SK-N-SH treated with all-trans-retinoic acid at 6 μM for 48 hours (cell line): ENCODE data around the gene ACTN1.

ENCODE experiments used
- ATAC-seq: fragments of 200-7000 bp; cut with Tn5 transposase; 3 replicates; pipeline ENCODE4 v1.9.1; 2020; ENCODE audit warnings: mild to moderate bottlenecking, moderate library complexity
- ARNTL ChIP-seq: fragments of 450-650 bp; formaldehyde crosslinking; IDR thresholded peaks from 2 replicates; pipeline ENCODE4 v1.5.0; 2020; ENCODE audit warnings: low read depth, mild to moderate bottlenecking, moderate library complexity, borderline replicate concordance
- BACH2 ChIP-seq: fragments of 250-450 bp; sonication (Bioruptor Pico); IDR thresholded peaks from 2 replicates; pipeline ENCODE4 v1.9.0; 2021; ENCODE audit warnings: mild to moderate bottlenecking, borderline replicate concordance
- ESRRG ChIP-seq: fragments of 250-450 bp; sonication (Bioruptor Pico); IDR thresholded peaks from 2 replicates; pipeline ENCODE4 v1.6.1; 2021; ENCODE audit warnings: mild to moderate bottlenecking
- GLIS3 ChIP-seq: fragments of 250-450 bp; sonication (Bioruptor Pico); IDR thresholded peaks from 2 replicates; pipeline ENCODE4 v1.5.0; 2020; ENCODE audit warnings: mild to moderate bottlenecking, moderate library complexity
- ISL1 ChIP-seq: fragments of 250-450 bp; sonication (Bioruptor Pico); IDR thresholded peaks from 2 replicates; pipeline ENCODE4 v2.1.2; 2022; ENCODE audit warnings: mild to moderate bottlenecking, moderate library complexity
- OSR1 ChIP-seq: fragments of 250-450 bp; sonication (Bioruptor Pico); IDR thresholded peaks from 2 replicates; pipeline ENCODE4 v1.8.0; 2022; ENCODE audit warnings: moderate library complexity, mild to moderate bottlenecking, inconsistent platforms
- PATZ1 ChIP-seq: fragments of 250-450 bp; sonication (Bioruptor Pico); IDR thresholded peaks from 2 replicates; pipeline ENCODE4 v1.8.0; 2020; ENCODE audit warnings: mild to moderate bottlenecking, moderate library complexity, borderline replicate concordance
- POU6F1 ChIP-seq: fragments of 250-450 bp; sonication (Bioruptor Pico); IDR thresholded peaks from 2 replicates; pipeline ENCODE4 v1.8.0; 2021; ENCODE audit warnings: low read depth, mild to moderate bottlenecking, moderate library complexity, borderline replicate concordance
- PPARA ChIP-seq: fragments of 250-450 bp; sonication (Bioruptor Pico); IDR thresholded peaks from 2 replicates; pipeline ENCODE4 v1.5.0; 2020; ENCODE audit warnings: mild to moderate bottlenecking, borderline replicate concordance
- RARB ChIP-seq: fragments of 250-450 bp; sonication (Bioruptor Pico); IDR thresholded peaks from 2 replicates; pipeline ENCODE4 v1.8.0; 2021; ENCODE audit warnings: mild to moderate bottlenecking, moderate library complexity
- TCF4 ChIP-seq: fragments of 250-450 bp; sonication (Bioruptor Pico); IDR thresholded peaks from 2 replicates; pipeline ENCODE4 v1.8.0; 2021; ENCODE audit warnings: mild to moderate bottlenecking, moderate library complexity, borderline replicate concordance
- TOX ChIP-seq: fragments of 250-450 bp; sonication (Bioruptor Pico); IDR thresholded peaks from 2 replicates; pipeline ENCODE4 v1.8.0; 2021; ENCODE audit warnings: mild to moderate bottlenecking, moderate library complexity, borderline replicate concordance
- TSHZ2 ChIP-seq: fragments of 250-450 bp; sonication (Bioruptor Pico); IDR thresholded peaks from 2 replicates; pipeline ENCODE4 v1.5.0; 2020; ENCODE audit warnings: mild to moderate bottlenecking, moderate library complexity
- ZC3H10 ChIP-seq: fragments of 250-450 bp; sonication (Bioruptor Pico); IDR thresholded peaks from 2 replicates; pipeline ENCODE4 v1.5.1; 2021; ENCODE audit warnings: mild to moderate bottlenecking, moderate library complexity
- ZFP3 ChIP-seq: fragments of 250-450 bp; sonication (Bioruptor Pico); IDR thresholded peaks from 2 replicates; pipeline ENCODE4 v1.5.0; 2020; ENCODE audit warnings: mild to moderate bottlenecking, moderate library complexity
- ZFP30 ChIP-seq: fragments of 450-650 bp; formaldehyde crosslinking; IDR thresholded peaks from 2 replicates; pipeline ENCODE4 v1.5.0; 2022; ENCODE audit warnings: mild to moderate bottlenecking, moderate library complexity
- ZNF565 ChIP-seq: fragments of 450-650 bp; formaldehyde crosslinking; conservative IDR thresholded peaks from 2 replicates; pipeline ENCODE4 v1.5.0; 2020; ENCODE audit warnings: low read depth, mild to moderate bottlenecking, moderate library complexity
- ZNF70 ChIP-seq: fragments of 450-650 bp; formaldehyde crosslinking; IDR thresholded peaks from 2 replicates; pipeline ENCODE4 v1.5.0; 2020; ENCODE audit warnings: mild to moderate bottlenecking, moderate library complexity
- ZNF8 ChIP-seq: fragments of 450-650 bp; formaldehyde crosslinking; IDR thresholded peaks from 2 replicates; pipeline ENCODE4 v1.5.0; 2020; ENCODE audit warnings: mild to moderate bottlenecking, moderate library complexity

Gene ACTN1

GRCh38 chr14:68880581-68881105 is 98.5 kb downstream of the ACTN1 start (continued):
- TF ChIP-seq TSHZ2 (CRISPR knock-in tag) (no peak), PATZ1 (CRISPR knock-in tag) (no peak), ARNTL (no peak)

- TF ChIP-seq ZNF8 (CRISPR knock-in tag) (no peak), ARNTL (no peak), ISL1 (CRISPR knock-in tag) (no peak), ZNF565 (CRISPR knock-in tag) (no peak), ZC3H10 (no peak), RARB (no peak), OSR1 (CRISPR knock-in tag) (no peak), PATZ1 (CRISPR knock-in tag) (no peak), TSHZ2 (CRISPR knock-in tag) (no peak), BACH2 (CRISPR knock-in tag) (no peak), ZNF70 (CRISPR knock-in tag) (no peak), ZFP30 (CRISPR knock-in tag) (no peak), POU6F1 (CRISPR knock-in tag) (no peak), ESRRG (CRISPR knock-in tag) (no peak), TCF4 (no peak), GLIS3 (no peak), ZFP3 (CRISPR knock-in tag) (no peak), TOX (no peak), PPARA (CRISPR knock-in tag) (no peak)
- ATAC-seq: no peak
These were observed 99.1 kb downstream of the ACTN1 start for GRCh38 chr14:68879841-68880575.

- TF ChIP-seq PATZ1 (CRISPR knock-in tag): no peak
- TF ChIP-seq GLIS3: no peak
- TF ChIP-seq, all 23 proteins: peak for 0
- no peak for ATAC-seq
These were observed 99.8 kb downstream of the ACTN1 start for GRCh38 chr14:68879321-68879781.
